ENCODE results near the gene MYO10.

MYO10 gene

GRCh38 chr5:16757146-16757545 is 178.9 kb downstream of the MYO10 start:
- Mint-ChIP-seq H3K27me3 (ENCODE audit: low read depth) (no peaks in the 10 kb centered on the region), H3K4me3 (no peak overlapping the region), H3K36me3 (ENCODE audit: low read depth) (peaks cover 62% of the 10 kb centered on the region), H3K9me3 (no peaks in the 10 kb centered on the region), H3K27ac (peak overlapping the region in 1 of 3 experiments; percentile 57), H3K4me1 (no peaks in the 10 kb centered on the region)
- TF ChIP-seq CTCF (IDR thresholded peaks at IDR 0.05; ENCODE audit: unreplicated experiment in 3 of 3) = no peak

- no peaks in the 10 kb centered on the region for H3K9me3 Mint-ChIP-seq
- H3K27ac Mint-ChIP-seq = no peak overlapping the region
- TF ChIP-seq CTCF (IDR thresholded peaks at IDR 0.05; ENCODE audit: unreplicated experiment in 3 of 3) = no peak
- H3K36me3 Mint-ChIP-seq (ENCODE audit: low read depth) = peaks cover 60% of the 10 kb centered on the region
- H3K4me1 Mint-ChIP-seq = no peaks in the 10 kb centered on the region
- no peaks in the 10 kb centered on the region for H3K27me3 Mint-ChIP-seq (ENCODE audit: low read depth)
- H3K4me3 Mint-ChIP-seq = no peak overlapping the region
Measured at GRCh38 chr5:16756692-16757091, 179.4 kb downstream of the MYO10 start.

DNA sequence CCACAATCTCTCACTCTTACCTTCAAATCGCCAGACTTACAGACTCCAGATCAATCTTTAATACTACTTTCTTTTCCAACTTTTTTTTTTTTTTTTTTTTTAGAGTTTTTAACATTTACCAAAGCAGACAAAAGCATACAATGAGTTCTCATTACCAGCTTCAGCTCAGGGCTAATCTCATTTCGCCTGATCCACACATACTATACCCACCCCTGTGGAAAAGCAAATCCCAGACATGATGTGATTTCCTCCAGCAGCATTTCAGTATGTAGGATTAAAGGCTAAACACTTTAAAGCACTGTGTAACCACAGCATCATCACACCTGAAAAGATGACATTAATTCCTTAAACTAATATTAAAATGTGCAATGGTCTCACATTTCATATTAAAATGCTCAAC is 180.4 kb downstream of the MYO10 start:
- Mint-ChIP-seq H3K27ac (no peak overlapping the region), H3K36me3 (ENCODE audit: low read depth) (peaks cover 61% of the 10 kb centered on the region), H3K4me3 (no peak overlapping the region), H3K4me1 (no peaks in the 10 kb centered on the region), H3K27me3 (ENCODE audit: low read depth) (no peaks in the 10 kb centered on the region), H3K9me3 (no peaks in the 10 kb centered on the region)
- TF ChIP-seq CTCF (IDR thresholded peaks at IDR 0.05; ENCODE audit: unreplicated experiment in 3 of 3) = no peak

DNA sequence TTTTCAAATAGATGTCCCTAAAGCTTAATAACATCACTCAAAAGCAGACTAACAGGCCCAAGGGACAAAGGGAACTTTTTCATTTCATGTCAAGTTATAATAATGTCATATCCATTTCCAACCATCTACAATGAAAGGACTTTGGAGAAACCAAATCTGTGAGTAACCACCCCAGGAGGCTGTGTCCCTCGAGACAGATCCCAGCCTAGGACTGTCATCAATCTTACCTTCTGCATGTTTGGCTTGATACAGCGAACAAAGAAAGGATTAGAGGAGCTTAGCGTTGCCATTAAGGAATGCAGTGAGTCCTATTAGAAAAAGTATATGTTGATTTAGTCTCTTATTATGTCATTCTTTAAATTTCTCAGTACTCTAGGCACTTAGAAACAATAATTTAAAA is 181.5 kb downstream of the MYO10 start:
- Mint-ChIP-seq H3K36me3 (ENCODE audit: low read depth) (peaks cover 66% of the 10 kb centered on the region), H3K27me3 (ENCODE audit: low read depth) (no peaks in the 10 kb centered on the region), H3K4me3 (no peak overlapping the region), H3K27ac (no peak overlapping the region), H3K9me3 (no peaks in the 10 kb centered on the region), H3K4me1 (no peaks in the 10 kb centered on the region)
- no peak for TF ChIP-seq CTCF (IDR thresholded peaks at IDR 0.05; ENCODE audit: unreplicated experiment in 3 of 3)

DNA sequence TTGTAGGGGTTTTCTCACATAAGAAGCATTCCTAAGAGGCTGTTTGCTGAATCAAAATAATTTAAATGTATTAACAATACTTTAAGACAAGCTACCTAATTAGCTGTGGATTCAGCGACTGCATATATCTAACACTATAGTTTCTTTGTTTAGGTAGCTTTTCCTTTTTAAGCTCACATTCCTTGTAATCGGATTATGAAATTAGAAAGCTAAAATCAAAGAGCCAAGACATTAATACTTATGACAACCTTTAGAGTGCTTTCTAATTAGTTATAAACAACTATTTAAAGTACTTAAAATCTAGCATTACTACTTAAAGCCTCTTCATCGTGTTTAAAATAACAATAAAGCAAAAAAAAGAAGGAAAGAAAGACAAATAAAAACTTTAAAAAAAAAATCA is 182.0 kb downstream of the MYO10 start:
- no peak for TF ChIP-seq CTCF (IDR thresholded peaks at IDR 0.05; ENCODE audit: unreplicated experiment in 3 of 3)
- no peak overlapping the region for H3K27ac Mint-ChIP-seq
- H3K9me3 Mint-ChIP-seq = no peaks in the 10 kb centered on the region
- no peak overlapping the region for H3K4me3 Mint-ChIP-seq
- H3K27me3 Mint-ChIP-seq (ENCODE audit: low read depth) = no peaks in the 10 kb centered on the region
- no peaks in the 10 kb centered on the region for H3K4me1 Mint-ChIP-seq
- H3K36me3 Mint-ChIP-seq (ENCODE audit: low read depth) = peaks cover 65% of the 10 kb centered on the region

DNA sequence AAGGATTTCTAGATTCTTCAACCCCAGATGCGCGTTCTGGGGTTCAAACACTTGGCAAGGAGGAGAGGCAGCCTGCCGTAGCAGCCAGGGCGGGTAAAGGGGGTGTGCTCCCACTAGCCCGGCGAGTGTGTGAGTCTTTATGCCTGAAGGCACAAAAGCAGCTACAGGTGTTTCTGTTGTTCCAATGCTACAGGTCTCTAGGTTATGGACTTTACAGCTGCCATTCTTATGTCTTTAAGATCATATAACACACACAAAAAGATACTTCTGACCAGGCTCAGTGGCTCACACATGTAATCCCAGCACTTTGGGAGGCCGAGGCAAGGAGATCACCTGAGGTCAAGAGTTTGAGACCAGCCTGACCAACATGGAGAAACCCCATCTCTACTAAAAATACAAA is 185.6 kb downstream of the MYO10 start:
- no peak for TF ChIP-seq CTCF (IDR thresholded peaks at IDR 0.05; ENCODE audit: unreplicated experiment in 3 of 3)
- no peaks in the 10 kb centered on the region for H3K27me3 Mint-ChIP-seq (ENCODE audit: low read depth)
- H3K4me1 Mint-ChIP-seq = no peaks in the 10 kb centered on the region
- H3K27ac Mint-ChIP-seq = no peak overlapping the region
- H3K9me3 Mint-ChIP-seq = no peaks in the 10 kb centered on the region
- no peak overlapping the region for H3K4me3 Mint-ChIP-seq
- peaks cover 55% of the 10 kb centered on the region for H3K36me3 Mint-ChIP-seq (ENCODE audit: low read depth)

All from nephron (organoid).